A549 (cell line): ENCODE data around the gene ROPN1L. TPM values are rescaled to one million over a fixed set of nuclear protein-coding genes. Genes with fewer than 3 reads are reported as not detected.

ENCODE experiments used
- ATAC-seq, 2 experiments: fragments of 200-7000 bp in 1 of 2; fragments of >200 bp in 1 of 2; cut with Nextera tagmentation in 1 of 2; cut with Tn5 transposase in 1 of 2; 3 replicates each; pipeline versions ENCODE4 v1.8.0 to v1.9.1; 2018 to 2020; ENCODE audit warnings: mild to moderate bottlenecking in 1 of 2, moderate library complexity in 1 of 2
- CTCF ChIA-PET: fragments of 300-600 bp; sonication (Branson Sonifier 250); formaldehyde crosslinking; extraction: SDS; loops from one replicate; lab custom pipeline; 2021; ENCODE audit warnings: antibody characterized with exemption, inconsistent platforms; lab: Yijun Ruan, JAX
- POLR2A ChIA-PET: fragments of 350-600 bp; formaldehyde crosslinking; extraction: SDS; loops from one replicate; lab custom pipeline; 2021; ENCODE audit warnings: antibody characterized with exemption, inconsistent platforms; lab: Yijun Ruan, JAX
- DNase-seq, 2 experiments: peaks; one replicate each; pipeline versions ENCODE4 v3.0.0 to v3.0.0-alpha.2; 2011 to 2016; ENCODE audit warnings: low read depth in 1 of 2, low spot score in 1 of 2
- FAIRE-seq: peaks from 2 replicates; lab custom pipeline; 2011; peaks lifted over from hg19 to GRCh38; lab: Jason Lieb, UNC
- H3K27ac ChIP-seq, 2 experiments: fragments of >200 bp; sonication (Bioruptor Twin); formaldehyde crosslinking; 3 replicates each; pipeline ENCODE4 v1.5.1; 2016 to 2017
- H3K4me1 ChIP-seq: fragments of >200 bp; sonication (Bioruptor Twin); formaldehyde crosslinking; 3 replicates; pipeline ENCODE4 v1.6.1; 2016
- H3K4me2 ChIP-seq: fragments of >200 bp; sonication (Bioruptor Twin); formaldehyde crosslinking; 3 replicates; pipeline ENCODE4 v1.6.1; 2016
- H3K4me3 ChIP-seq: fragments of >200 bp; sonication (Bioruptor Twin); formaldehyde crosslinking; 3 replicates; pipeline ENCODE4 v1.5.1; 2016
- H3K9me3 ChIP-seq: fragments of >200 bp; sonication (Bioruptor Twin); formaldehyde crosslinking; 3 replicates; pipeline ENCODE4 v1.6.1; 2016
- ATOH8 ChIP-seq: fragments of 250-450 bp; sonication (Bioruptor Pico); IDR thresholded peaks from 2 replicates; pipeline ENCODE4 v1.5.0; 2020; ENCODE audit warnings: low read depth, mild to moderate bottlenecking, moderate library complexity
- BCL3 ChIP-seq: fragments of >200 bp; sonication (Bioruptor Twin); formaldehyde crosslinking; IDR thresholded peaks from 3 replicates; pipeline ENCODE4 v1.6.1; 2016
- CHD4 ChIP-seq: fragments of 200-600 bp; sonication (generic); IDR thresholded peaks from 2 replicates; pipeline ENCODE4 v1.6.1; 2016; ENCODE audit warnings: antibody characterized with exemption, mild to moderate bottlenecking, borderline replicate concordance
- EHMT2 ChIP-seq: fragments of 200-600 bp; sonication (generic); IDR thresholded peaks from 2 replicates; pipeline ENCODE4 v1.6.1; 2016; ENCODE audit warnings: antibody characterized with exemption, low read depth, mild to moderate bottlenecking, moderate library complexity
- ELK1 ChIP-seq: fragments of 150-350 bp; IDR thresholded peaks from 2 replicates; pipeline ENCODE4 v1.6.1; 2014; ENCODE audit warnings: low read depth, mild to moderate bottlenecking, low read length
- EP300 ChIP-seq, 2 experiments: fragments of >200 bp; sonication (Bioruptor Twin); formaldehyde crosslinking; IDR thresholded peaks; 2 replicates in 1 of 2; 3 replicates in 1 of 2; pipeline ENCODE4 v1.6.1; 2016 to 2017
- FOXS1 ChIP-seq: fragments of 250-450 bp; sonication (Bioruptor Pico); IDR thresholded peaks from 2 replicates; pipeline ENCODE4 v1.5.0; 2020; ENCODE audit warnings: mild to moderate bottlenecking, moderate library complexity
- HDAC2 ChIP-seq: fragments of 200-600 bp; sonication (generic); IDR thresholded peaks from 2 replicates; pipeline ENCODE4 v1.6.1; 2016
- HES2 ChIP-seq: fragments of >200 bp; sonication (Bioruptor Twin); formaldehyde crosslinking; IDR thresholded peaks from 2 replicates; pipeline ENCODE4 v1.6.1; 2016
- HEYL ChIP-seq: fragments of 250-450 bp; sonication (Bioruptor Pico); IDR thresholded peaks from 2 replicates; pipeline ENCODE4 v1.8.0; 2021; ENCODE audit warnings: mild to moderate bottlenecking, moderate library complexity
- HOXB13 ChIP-seq: fragments of 250-450 bp; sonication (Bioruptor Pico); IDR thresholded peaks from 2 replicates; pipeline ENCODE4 v1.5.0; 2020; ENCODE audit warnings: low read depth, mild to moderate bottlenecking, moderate library complexity
- JUN ChIP-seq, 2 experiments: fragments of >200 bp; sonication (Bioruptor Twin); formaldehyde crosslinking; IDR thresholded peaks; 2 replicates in 1 of 2; 3 replicates in 1 of 2; pipeline ENCODE4 v1.6.1; 2016 to 2017
- KDM5A ChIP-seq: fragments of 200-600 bp; sonication (generic); IDR thresholded peaks from 2 replicates; pipeline ENCODE4 v1.6.1; 2016; ENCODE audit warnings: antibody characterized with exemption, mild to moderate bottlenecking
- MAFK ChIP-seq: fragments of 450-650 bp; IDR thresholded peaks from 2 replicates; pipeline ENCODE4 v1.6.1; 2014; ENCODE audit not compliant: partially characterized antibody
- MAZ ChIP-seq: fragments of 150-350 bp; IDR thresholded peaks from 2 replicates; pipeline ENCODE4 v1.6.1; 2014; ENCODE audit warnings: antibody characterized with exemption, low read depth, low read length, borderline replicate concordance
- NR3C1 ChIP-seq: fragments of >200 bp; sonication (Bioruptor Twin); formaldehyde crosslinking; IDR thresholded peaks from 3 replicates; pipeline ENCODE4 v1.6.1; 2017
- RCOR1 ChIP-seq: fragments of 150-350 bp; IDR thresholded peaks from 2 replicates; pipeline ENCODE4 v1.6.1; 2014; ENCODE audit warnings: antibody characterized with exemption, low read length, low read depth
- REST ChIP-seq: fragments of 200-600 bp; sonication (generic); IDR thresholded peaks from 2 replicates; pipeline ENCODE4 v1.6.1; 2016; ENCODE audit warnings: antibody characterized with exemption, mild to moderate bottlenecking, moderate library complexity
- SMC3 ChIP-seq: fragments of >200 bp; sonication (Bioruptor Twin); formaldehyde crosslinking; IDR thresholded peaks from 3 replicates; pipeline ENCODE4 v1.6.1; 2018; ENCODE audit warnings: inconsistent platforms
- USF2 ChIP-seq: fragments of 450-650 bp; IDR thresholded peaks from 2 replicates; pipeline ENCODE4 v1.6.1; 2014; ENCODE audit warnings: antibody characterized with exemption
- ZFP36 ChIP-seq: fragments of 450-650 bp; IDR thresholded peaks from 2 replicates; pipeline ENCODE4 v1.6.1; 2014; ENCODE audit warnings: borderline replicate concordance; ENCODE audit not compliant: partially characterized antibody
- WGBS: methylation state at CpG from one replicate; pipeline ENCODE4 v1.1.6; 2017; ENCODE audit errors: missing lambda C conversion rate; 5-methylcytosine and 5-hydroxymethylcytosine counted together
- polyA plus RNA-seq, 4 experiments: library from polyadenylated mRNA; depleted of rRNA in 3 of 4; stranded (reverse); fragments of >200 nt; fragmentation: RNase III in 1 of 4; extraction: RNeasy Plus Mini Kit Qiagen cat#74134 plus additional on column Dnase treatment in 1 of 4; gene quantifications; 2 replicates in 3 of 4; 3 replicates in 1 of 4; pipeline ENCODE4 v1.2.3, GENCODE V29; 2011 to 2017

ROPN1L gene
- polyA plus RNA-seq, 2 of the 4 experiments (the other 2 are of a cell fraction), result 0.83 to 1.4 TPM

- CTCF ChIA-PET, result interaction anchor here (0.6 to 3.8 kb wide), 2 partner anchors 31 to 77 kb away, joined by 4 to 18 read pairs; no protein-coding TSS in a partner anchor
- peaks cover 31% of the 10 kb centered on the region for H3K4me1 ChIP-seq
Measured at GRCh38 chr5:10484774-10485141, 43.1 kb downstream of the ROPN1L start.

GRCh38 chr5:10485142-10485795, 43.6 kb downstream of the ROPN1L start:
- H3K4me1 ChIP-seq, result peaks cover 26% of the 10 kb centered on the region
- ATAC-seq (peak in 1 of 2 experiments; percentile 69; a peak in 3 of 6 replicates), DNase-seq (peak; percentile 38 to 70), FAIRE-seq (no peak)
- H3K9me3 ChIP-seq, result no peaks in the 10 kb centered on the region
- ChIA-PET CTCF (interaction anchor here (0.6 to 3.8 kb wide), 2 partner anchors 32 to 77 kb away, joined by 4 to 18 read pairs; no protein-coding TSS in a partner anchor), POLR2A (no interaction called here)
- TF ChIP-seq KDM5A (no peak), USF2 (peak; percentile 96), HOXB13 (CRISPR knock-in tag) (no peak)
- H3K4me2 ChIP-seq, result no peak overlapping the region
- H3K27ac ChIP-seq, result no peak overlapping the region; a peak in 1 of 6 replicates
- WGBS, result 86% methylated on average over 14 of the region's 14 CpGs
- no peak overlapping the region for H3K4me3 ChIP-seq

More at GRCh38 chr5:10484774-10485141, 43.1 kb downstream of the ROPN1L start:
- TF ChIP-seq SMC3 (no peak), HES2 (no peak), MAFK (no peak), ELK1 (no peak), MAZ (no peak), JUN (IDR thresholded peaks at IDR 0.05) (no peak), CHD4 (no peak), FOXS1 (CRISPR knock-in tag) (no peak), EP300 (IDR thresholded peaks at IDR 0.05) (no peak), EHMT2 (no peak), ZFP36 (no peak), HDAC2 (no peak), BCL3 (no peak), RCOR1 (no peak)
- FAIRE-seq, result no peak
- DNase-seq, result no peak
- no peak overlapping the region for H3K4me3 ChIP-seq
- H3K27ac ChIP-seq, result no peak overlapping the region
- 90% methylated on average over 5 of the region's 5 CpGs for WGBS
- no peak for ATAC-seq
- H3K4me2 ChIP-seq, result no peak overlapping the region
- H3K9me3 ChIP-seq, result no peaks in the 10 kb centered on the region
- POLR2A ChIA-PET, result no interaction called here

- Histone ChIP-seq H3K4me2 (no peak overlapping the region), H3K4me3 (no peak overlapping the region), H3K9me3 (no peaks in the 10 kb centered on the region), H3K27ac (peak overlapping the region in 1 of 2 experiments; percentile 26; a peak in 1 of 6 replicates), H3K4me1 (peaks cover 20% of the 10 kb centered on the region)
- no peak for ATAC-seq
- 91% methylated on average over 8 of the region's 10 CpGs for WGBS
- FAIRE-seq, result no peak
- DNase-seq, result no peak
- POLR2A ChIA-PET, result no interaction called here
- CTCF ChIA-PET, result interaction anchor here (3.8 kb wide), 1 partner anchor 32 kb away, joined by 18 read pairs; no protein-coding TSS in a partner anchor
- no peak for TF ChIP-seq BCL3
- no peak for TF ChIP-seq ATOH8 (CRISPR knock-in tag)
- TF ChIP-seq ELK1, result no peak
- no peak for TF ChIP-seq NR3C1
- no peak for TF ChIP-seq HEYL
- no peak for TF ChIP-seq REST
- no peak for TF ChIP-seq EHMT2
Measured at GRCh38 chr5:10485897-10486296, 44.2 kb downstream of the ROPN1L start.
